ENCODE data around the gene PADI3. TPM values are rescaled to one million over a fixed set of nuclear protein-coding genes. Genes with fewer than 3 reads are reported as not detected.

Gene PADI3
- total RNA-seq, 1 experiment from 2014 or later: 2.5 TPM

- no peak for DNase-seq
- no peak overlapping the region for H2AK5ac ChIP-seq (ENCODE audit: insufficient read length, low read length)
- no peak overlapping the region for H3T11ph ChIP-seq (ENCODE audit: low read length)
- no peak overlapping the region for H3K18ac ChIP-seq (ENCODE audit: insufficient read length, low read depth, low read length)
- no peak overlapping the region for H2BK5ac ChIP-seq (ENCODE audit: insufficient read length, low read length)
- no peaks in the 10 kb centered on the region; the same call in 1 of the 2 replicates for H3K4me1 ChIP-seq (ENCODE audit: insufficient read depth, low read length)
- no peak overlapping the region for H3K27ac ChIP-seq (ENCODE audit: insufficient read length, low read depth, low read length)
- no peaks in the 10 kb centered on the region for H3K27me3 ChIP-seq (ENCODE audit: insufficient read depth, low read length)
- peaks cover 19% of the 10 kb centered on the region for H3K9me3 ChIP-seq (ENCODE audit: control insufficient read depth, low read depth, low read length)
- H2BK12ac ChIP-seq (ENCODE audit: insufficient read length, low read depth, low read length): no peak overlapping the region
- Mint-ChIP-seq H3K4me3 (no peak overlapping the region), H3K4me1 (peaks cover 15 to 19% of the 10 kb centered on the region in 2 experiments), H3K36me3 (ENCODE audit: insufficient read depth in 1 of 3, low read depth in 3 of 3) (peaks cover 8 to 14% (median 11%) of the 10 kb centered on the region in 3 experiments), H3K9me3 (peaks cover 15 to 16% of the 10 kb centered on the region in 2 experiments), H3K27me3 (ENCODE audit: low read depth) (peaks cover 10% of the 10 kb centered on the region), H3K27ac (no peak overlapping the region)
- H3K14ac ChIP-seq (ENCODE audit: insufficient read depth, low read length): no peak overlapping the region
- no CpG with 5 or more reads among the region's 5 CpGs for WGBS (ENCODE audit: extremely low coverage, insufficient read length, low lambda C conversion rate)
- no peaks in the 10 kb centered on the region for H3K79me2 ChIP-seq (ENCODE audit: insufficient read depth, low read length)
- no peak overlapping the region for H4K5ac ChIP-seq (ENCODE audit: insufficient read length, low read depth, low read length)
- H2AFZ ChIP-seq (ENCODE audit: low read length): no peak overlapping the region
- H4K8ac ChIP-seq (replicated peaks; ENCODE audit: insufficient read length, low read depth, low read length): no peak overlapping the region
- H3K4ac ChIP-seq (ENCODE audit: low read depth, low read length): no peak overlapping the region
- H4K20me1 ChIP-seq (ENCODE audit: control insufficient read depth, insufficient read depth, insufficient read length): no peaks in the 10 kb centered on the region
- no peaks in the 10 kb centered on the region for H3K23me2 ChIP-seq (ENCODE audit: insufficient read length, low read depth, low read length, poor library complexity, severe bottlenecking)
- H3K4me2 ChIP-seq (ENCODE audit: insufficient read depth, insufficient read length, low read length): no peak overlapping the region
- H3K79me1 ChIP-seq (ENCODE audit: insufficient read depth, low read depth, low read length, poor library complexity, severe bottlenecking): no peaks in the 10 kb centered on the region
- H3K9ac ChIP-seq (ENCODE audit: extremely low read depth, insufficient read length, low read length): no peak overlapping the region
- H2BK15ac ChIP-seq (ENCODE audit: low read depth, low read length): no peak overlapping the region
- no peak overlapping the region for H3K56ac ChIP-seq (ENCODE audit: insufficient read length, low read depth, low read length)
- no peak overlapping the region for H2BK20ac ChIP-seq (ENCODE audit: low read depth, low read length, poor library complexity, severe bottlenecking)
- H2BK120ac ChIP-seq (ENCODE audit: low read depth, low read length, poor library complexity, severe bottlenecking): no peak overlapping the region
- no peak overlapping the region for H4K91ac ChIP-seq (ENCODE audit: insufficient read length, low read depth, low read length)
- H3K23ac ChIP-seq (ENCODE audit: insufficient read length, low read depth, low read length): no peak overlapping the region
- no peak for TF ChIP-seq CTCF (conservative IDR thresholded peaks at IDR 0.05)
Measured at GRCh38 chr1:17301767-17302166, 52.9 kb downstream of the PADI3 start.

Measured in H9 (cell line).